ENCODE measurements around the gene FLG.

DNA sequence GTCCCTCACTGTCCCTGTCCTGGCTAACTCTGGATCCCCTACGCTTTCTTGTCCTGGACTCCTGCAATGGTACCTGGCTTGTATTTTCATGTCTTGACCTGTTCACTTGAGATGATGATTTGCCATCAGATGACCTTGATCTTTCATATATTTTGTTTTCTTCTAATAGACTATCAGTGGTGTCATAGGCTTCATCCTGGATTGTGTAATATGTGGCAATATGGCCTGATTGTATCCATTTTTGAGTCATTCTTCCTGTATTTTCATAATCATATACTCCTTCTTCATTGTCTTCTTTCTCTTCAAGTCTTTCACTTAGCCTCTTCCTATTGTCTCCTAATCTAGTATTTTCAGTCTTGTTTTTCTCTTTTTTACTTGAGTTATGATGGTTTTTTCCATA, 11.1 kb downstream of the FLG start:
- TF ChIP-seq, protein P1, sequence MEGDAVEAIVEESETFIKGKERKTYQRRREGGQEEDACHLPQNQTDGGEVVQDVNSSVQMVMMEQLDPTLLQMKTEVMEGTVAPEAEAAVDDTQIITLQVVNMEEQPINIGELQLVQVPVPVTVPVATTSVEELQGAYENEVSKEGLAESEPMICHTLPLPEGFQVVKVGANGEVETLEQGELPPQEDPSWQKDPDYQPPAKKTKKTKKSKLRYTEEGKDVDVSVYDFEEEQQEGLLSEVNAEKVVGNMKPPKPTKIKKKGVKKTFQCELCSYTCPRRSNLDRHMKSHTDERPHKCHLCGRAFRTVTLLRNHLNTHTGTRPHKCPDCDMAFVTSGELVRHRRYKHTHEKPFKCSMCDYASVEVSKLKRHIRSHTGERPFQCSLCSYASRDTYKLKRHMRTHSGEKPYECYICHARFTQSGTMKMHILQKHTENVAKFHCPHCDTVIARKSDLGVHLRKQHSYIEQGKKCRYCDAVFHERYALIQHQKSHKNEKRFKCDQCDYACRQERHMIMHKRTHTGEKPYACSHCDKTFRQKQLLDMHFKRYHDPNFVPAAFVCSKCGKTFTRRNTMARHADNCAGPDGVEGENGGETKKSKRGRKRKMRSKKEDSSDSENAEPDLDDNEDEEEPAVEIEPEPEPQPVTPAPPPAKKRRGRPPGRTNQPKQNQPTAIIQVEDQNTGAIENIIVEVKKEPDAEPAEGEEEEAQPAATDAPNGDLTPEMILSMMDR (conservative IDR thresholded peaks at IDR 0.05; ENCODE audit: low read depth in 2 of 2), result no peak
- TF ChIP-seq, protein P2, sequence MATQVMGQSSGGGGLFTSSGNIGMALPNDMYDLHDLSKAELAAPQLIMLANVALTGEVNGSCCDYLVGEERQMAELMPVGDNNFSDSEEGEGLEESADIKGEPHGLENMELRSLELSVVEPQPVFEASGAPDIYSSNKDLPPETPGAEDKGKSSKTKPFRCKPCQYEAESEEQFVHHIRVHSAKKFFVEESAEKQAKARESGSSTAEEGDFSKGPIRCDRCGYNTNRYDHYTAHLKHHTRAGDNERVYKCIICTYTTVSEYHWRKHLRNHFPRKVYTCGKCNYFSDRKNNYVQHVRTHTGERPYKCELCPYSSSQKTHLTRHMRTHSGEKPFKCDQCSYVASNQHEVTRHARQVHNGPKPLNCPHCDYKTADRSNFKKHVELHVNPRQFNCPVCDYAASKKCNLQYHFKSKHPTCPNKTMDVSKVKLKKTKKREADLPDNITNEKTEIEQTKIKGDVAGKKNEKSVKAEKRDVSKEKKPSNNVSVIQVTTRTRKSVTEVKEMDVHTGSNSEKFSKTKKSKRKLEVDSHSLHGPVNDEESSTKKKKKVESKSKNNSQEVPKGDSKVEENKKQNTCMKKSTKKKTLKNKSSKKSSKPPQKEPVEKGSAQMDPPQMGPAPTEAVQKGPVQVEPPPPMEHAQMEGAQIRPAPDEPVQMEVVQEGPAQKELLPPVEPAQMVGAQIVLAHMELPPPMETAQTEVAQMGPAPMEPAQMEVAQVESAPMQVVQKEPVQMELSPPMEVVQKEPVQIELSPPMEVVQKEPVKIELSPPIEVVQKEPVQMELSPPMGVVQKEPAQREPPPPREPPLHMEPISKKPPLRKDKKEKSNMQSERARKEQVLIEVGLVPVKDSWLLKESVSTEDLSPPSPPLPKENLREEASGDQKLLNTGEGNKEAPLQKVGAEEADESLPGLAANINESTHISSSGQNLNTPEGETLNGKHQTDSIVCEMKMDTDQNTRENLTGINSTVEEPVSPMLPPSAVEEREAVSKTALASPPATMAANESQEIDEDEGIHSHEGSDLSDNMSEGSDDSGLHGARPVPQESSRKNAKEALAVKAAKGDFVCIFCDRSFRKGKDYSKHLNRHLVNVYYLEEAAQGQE (IDR thresholded peaks at IDR 0.05; ENCODE audit: unreplicated experiment), result no peak
- TF ChIP-seq CREB1 (CRISPR knock-in tag; IDR thresholded peaks at IDR 0.05; ENCODE audit: low read depth), result no peak
- TF ChIP-seq EZH2phosphoT487 (IDR thresholded peaks at IDR 0.05; ENCODE audit: unreplicated experiment), result no peak

Measured in GM23338 (cell line).